ENCODE measurements around the gene CTNNBL1.

CTNNBL1 gene

GRCh38 chr20:37878835-37879599, 185.2 kb downstream of the CTNNBL1 start:
- no peak for DNase-seq (ENCODE audit: low read depth in 2 of 2)

GRCh38 chr20:37879843-37880242, 186.0 kb downstream of the CTNNBL1 start:
- DNase-seq (ENCODE audit: low read depth in 2 of 2) = no peak

- DNase-seq (ENCODE audit: low read depth in 2 of 2) = no peak
These were observed 187.1 kb downstream of the CTNNBL1 start for GRCh38 chr20:37880726-37881591.

GRCh38 chr20:37881601-37882343, 187.9 kb downstream of the CTNNBL1 start:
- DNase-seq (ENCODE audit: low read depth in 2 of 2) = no peak

- DNase-seq (ENCODE audit: low read depth in 2 of 2) = no peak
These were observed 189.3 kb downstream of the CTNNBL1 start for GRCh38 chr20:37882961-37883712.

GRCh38 chr20:37885042-37885441, 191.2 kb downstream of the CTNNBL1 start:
- no peak for DNase-seq (ENCODE audit: low read depth in 2 of 2)

- no peak for DNase-seq (ENCODE audit: low read depth in 2 of 2)
These were observed 192.0 kb downstream of the CTNNBL1 start for GRCh38 chr20:37885593-37886503.

- DNase-seq (ENCODE audit: low read depth in 2 of 2) = no peak
These were observed 193.0 kb downstream of the CTNNBL1 start for GRCh38 chr20:37886851-37887297.

GRCh38 chr20:37888641-37889040, 194.8 kb downstream of the CTNNBL1 start:
- DNase-seq (ENCODE audit: low read depth in 2 of 2) = no peak

- DNase-seq (ENCODE audit: low read depth in 2 of 2) = no peak
These were observed 196.3 kb downstream of the CTNNBL1 start for GRCh38 chr20:37890108-37890507.

GRCh38 chr20:37890643-37891042, 196.8 kb downstream of the CTNNBL1 start:
- no peak for DNase-seq (ENCODE audit: low read depth in 2 of 2)

GRCh38 chr20:37892001-37892400, 198.2 kb downstream of the CTNNBL1 start:
- no peak for DNase-seq (ENCODE audit: low read depth in 2 of 2)

GRCh38 chr20:37893566-37894241, 199.9 kb downstream of the CTNNBL1 start:
- no peak for DNase-seq (ENCODE audit: low read depth in 2 of 2)

- no peak for DNase-seq (ENCODE audit: low read depth in 2 of 2)
These were observed 200.6 kb downstream of the CTNNBL1 start for GRCh38 chr20:37894454-37894853.

- DNase-seq (ENCODE audit: low read depth in 2 of 2) = no peak
These were observed 201.3 kb downstream of the CTNNBL1 start for GRCh38 chr20:37895166-37895565.

- DNase-seq (ENCODE audit: low read depth in 2 of 2) = no peak
These were observed 203.2 kb downstream of the CTNNBL1 start for GRCh38 chr20:37896932-37897548.

GRCh38 chr20:37898233-37899104, 204.6 kb downstream of the CTNNBL1 start:
- no peak for DNase-seq (ENCODE audit: low read depth in 2 of 2)

Data from stimulated activated CD4-positive, alpha-beta T cell treated with anti-CD3 and anti-CD28 coated beads, Interleukin-12 subunit alpha, Interleukin-12 subunit beta, amount 100 ng/mL, for 24 hours (primary cell).